Measurements from ENCODE around the gene AFAP1.

Gene AFAP1

GRCh38 chr4:7867191-7867590 lies 72.5 kb downstream of the AFAP1 start:
- DNase-seq (ENCODE audit: low read depth in 3 of 3), result no peak

GRCh38 chr4:7865533-7865932 lies 74.1 kb downstream of the AFAP1 start:
- DNase-seq (ENCODE audit: low read depth in 3 of 3), result no peak

- DNase-seq (ENCODE audit: low read depth in 3 of 3), result no peak
These were observed 75.0 kb downstream of the AFAP1 start for GRCh38 chr4:7864685-7865084.

- DNase-seq (ENCODE audit: low read depth in 3 of 3), result no peak
These were observed 75.6 kb downstream of the AFAP1 start for GRCh38 chr4:7863911-7864681.

- no peak for DNase-seq (ENCODE audit: low read depth in 3 of 3)
These were observed 77.0 kb downstream of the AFAP1 start for GRCh38 chr4:7862561-7863192.

- DNase-seq (ENCODE audit: low read depth in 3 of 3), result no peak
These were observed 78.2 kb downstream of the AFAP1 start for GRCh38 chr4:7861440-7861881.

- no peak for DNase-seq (ENCODE audit: low read depth in 3 of 3)
These were observed 79.0 kb downstream of the AFAP1 start for GRCh38 chr4:7860600-7861163.

GRCh38 chr4:7859326-7859725 lies 80.3 kb downstream of the AFAP1 start:
- no peak for DNase-seq (ENCODE audit: low read depth in 3 of 3)

- DNase-seq (ENCODE audit: low read depth in 3 of 3), result no peak
These were observed 81.2 kb downstream of the AFAP1 start for GRCh38 chr4:7858498-7858897.

- DNase-seq (ENCODE audit: low read depth in 3 of 3), result no peak
These were observed 81.7 kb downstream of the AFAP1 start for GRCh38 chr4:7857993-7858392.

GRCh38 chr4:7857238-7857701 lies 82.4 kb downstream of the AFAP1 start:
- no peak for DNase-seq (ENCODE audit: low read depth in 3 of 3)

- no peak for DNase-seq (ENCODE audit: low read depth in 3 of 3)
These were observed 83.9 kb downstream of the AFAP1 start for GRCh38 chr4:7855731-7856130.

GRCh38 chr4:7854697-7855370 lies 84.8 kb downstream of the AFAP1 start:
- peak; percentile 25 to 36 (median 29) for DNase-seq (ENCODE audit: low read depth in 3 of 3)

GRCh38 chr4:7854216-7854615 lies 85.4 kb downstream of the AFAP1 start:
- no peak for DNase-seq (ENCODE audit: low read depth in 3 of 3)

GRCh38 chr4:7853271-7853670 lies 86.4 kb downstream of the AFAP1 start:
- no peak for DNase-seq (ENCODE audit: low read depth in 3 of 3)

GRCh38 chr4:7852568-7853185 lies 87.0 kb downstream of the AFAP1 start:
- peak in 1 of 3 donors; percentile 31 for DNase-seq (ENCODE audit: low read depth in 3 of 3)

- no peak for DNase-seq (ENCODE audit: low read depth in 3 of 3)
These were observed 89.2 kb downstream of the AFAP1 start for GRCh38 chr4:7850489-7850888.

GRCh38 chr4:7847206-7847605 lies 92.5 kb downstream of the AFAP1 start:
- no peak for DNase-seq (ENCODE audit: low read depth in 3 of 3)

GRCh38 chr4:7845493-7846128 lies 94.0 kb downstream of the AFAP1 start:
- no peak for DNase-seq (ENCODE audit: low read depth in 3 of 3)

GRCh38 chr4:7844594-7844991 lies 95.1 kb downstream of the AFAP1 start:
- no peak for DNase-seq (ENCODE audit: low read depth in 3 of 3)

- peak in 2 of 3 donors; percentile 56 to 70 for DNase-seq (ENCODE audit: low read depth in 3 of 3)
These were observed 95.6 kb downstream of the AFAP1 start for GRCh38 chr4:7843831-7844593.

All from stimulated activated CD4-positive, alpha-beta T cell treated with anti-CD3 and anti-CD28 coated beads, TNF-alpha, amount 100 ng/mL, for 48 hours (primary cell).